ENCODE results near the gene UBR4.

The UBR4 gene

GRCh38 chr1:19049798-19050197 lies 160.3 kb downstream of the UBR4 start:
- intact Hi-C loops (cut with DNase I): no loop called here
- no peak for DNase-seq

GRCh38 chr1:19049128-19049768 lies 160.8 kb downstream of the UBR4 start:
- no peak for DNase-seq
- intact Hi-C loops (cut with DNase I): no loop called here

GRCh38 chr1:19046972-19047731 lies 162.9 kb downstream of the UBR4 start:
- DNase-seq: peak in 1 of 42 donors; percentile 3
- intact Hi-C loops (cut with DNase I): no loop called here

- peak in 1 of 42 donors; percentile 3 for DNase-seq
- intact Hi-C loops (cut with DNase I): no loop called here
Measured at GRCh38 chr1:19045898-19046880, 163.9 kb downstream of the UBR4 start.

GRCh38 chr1:19044975-19045831 lies 164.9 kb downstream of the UBR4 start:
- DNase-seq: peak; percentile 61 to 93 (median 82)

GRCh38 chr1:19044471-19044870 lies 165.6 kb downstream of the UBR4 start:
- intact Hi-C loops (cut with DNase I): no loop called here
- peak in 3 of 42 donors; percentile 0 to 13 (median 2) for DNase-seq

More at GRCh38 chr1:19044975-19045831, 164.9 kb downstream of the UBR4 start:
- intact Hi-C loops (cut with DNase I): no loop called here

GRCh38 chr1:19043579-19044443 lies 166.3 kb downstream of the UBR4 start:
- intact Hi-C loops (cut with DNase I): no loop called here
- peak in 5 of 42 donors; percentile 1 to 31 (median 15) for DNase-seq

GRCh38 chr1:19042675-19043578 lies 167.1 kb downstream of the UBR4 start:
- intact Hi-C loops (cut with DNase I): no loop called here
- peak in 5 of 42 donors; percentile 1 to 17 (median 8) for DNase-seq

GRCh38 chr1:19040010-19040680 lies 169.9 kb downstream of the UBR4 start:
- peak in 4 of 42 donors; percentile 7 to 12 (median 10) for DNase-seq
- intact Hi-C loops (cut with DNase I): no loop called here

GRCh38 chr1:19038732-19039131 lies 171.3 kb downstream of the UBR4 start:
- intact Hi-C loops (cut with DNase I): no loop called here
- peak in 2 of 42 donors; percentile 3 to 8 for DNase-seq

GRCh38 chr1:19038096-19038495 lies 172.0 kb downstream of the UBR4 start:
- peak in 2 of 42 donors; percentile 9 to 21 for DNase-seq
- intact Hi-C loops (cut with DNase I): no loop called here

- DNase-seq: peak in 1 of 42 donors; percentile 16
Measured at GRCh38 chr1:19037659-19038058, 172.4 kb downstream of the UBR4 start.

GRCh38 chr1:19036813-19037605 lies 173.1 kb downstream of the UBR4 start:
- peak in 3 of 42 donors; percentile 8 to 31 (median 21) for DNase-seq
- intact Hi-C loops (cut with DNase I): no loop called here

More at GRCh38 chr1:19037659-19038058, 172.4 kb downstream of the UBR4 start:
- intact Hi-C loops (cut with DNase I): no loop called here

GRCh38 chr1:19036041-19036812 lies 173.8 kb downstream of the UBR4 start:
- peak in 5 of 42 donors; percentile 5 to 32 (median 16) for DNase-seq
- intact Hi-C loops (cut with DNase I): no loop called here
